K562 (cell line): ENCODE results near the gene C3. TPM values are rescaled to one million over a fixed set of nuclear protein-coding genes. Genes with fewer than 3 reads are reported as not detected.

Experiments
- ATAC-seq: fragments of 200-7000 bp; cut with Tn5 transposase; 3 replicates; pipeline ENCODE4 v1.9.1; 2020; ENCODE audit warnings: moderate library complexity
- BruUV-seq: library from RNA; stranded (reverse); fragments of 400-500 nt; replicated peaks from 2 replicates; lab custom pipeline; 2021; lab: Mats Ljungman, UMichigan
- CTCF ChIA-PET: fragments of 300-600 bp; formaldehyde crosslinking; extraction: SDS; loops from one replicate; lab custom pipeline; 2021; ENCODE audit warnings: low intra/inter-chr PET ratio; lab: Yijun Ruan, JAX
- POLR2A ChIA-PET: fragments of 300-600, 350-650 bp; sonication (Branson Sonifier 250); formaldehyde crosslinking; extraction: SDS; loops from one replicate; lab custom pipeline; 2021; ENCODE audit warnings: antibody characterized with exemption, inconsistent platforms; lab: Yijun Ruan, JAX
- DNase-seq, 4 experiments: peaks; one replicate each; pipeline versions ENCODE4 v3.0.0 to v3.0.0-alpha.2; 2011 to 2018; ENCODE audit warnings: low spot score in 3 of 4, mixed read lengths in 3 of 4; ENCODE audit errors: extremely low read depth in 1 of 4
- FAIRE-seq: peaks from 2 replicates; lab custom pipeline; 2011; peaks lifted over from hg19 to GRCh38; lab: Jason Lieb, UNC
- H2AFZ ChIP-seq: 2 replicates; pipeline ENCODE4 v1.6.0; 2011; ENCODE audit warnings: low read depth, low read length, control low read depth, inconsistent platforms
- H3K27ac ChIP-seq: fragments of 200-600 bp; 3 replicates; pipeline ENCODE4 v1.8.0; 2011; ENCODE audit warnings: low read depth, mild to moderate bottlenecking, control low read depth, inconsistent platforms, low read length, moderate library complexity, mixed read lengths; ENCODE audit errors: extremely low read depth
- H3K27me3 ChIP-seq, 2 experiments: fragments of 300-600 bp in 1 of 2; 2 replicates in 1 of 2; 3 replicates in 1 of 2; pipeline versions ENCODE4 v1.6.0 to v1.8.0; 2011; ENCODE audit warnings: inconsistent platforms in 2 of 2, low read length in 2 of 2, mild to moderate bottlenecking in 1 of 2, mixed read lengths in 1 of 2, moderate library complexity in 1 of 2; ENCODE audit not compliant: control insufficient read depth in 2 of 2, insufficient read depth in 2 of 2
- H3K36me3 ChIP-seq: fragments of 300-600 bp; 3 replicates; pipeline ENCODE4 v1.8.0; 2011; ENCODE audit warnings: mild to moderate bottlenecking, low read length, inconsistent platforms; ENCODE audit not compliant: control insufficient read depth, insufficient read depth
- H3K4me1 ChIP-seq, 2 experiments: fragments of 200-600 bp in 1 of 2; replicated peaks in 1 of 2; 2 replicates in 1 of 2; 3 replicates in 1 of 2; pipeline versions ENCODE4 v1.5.1 to v1.8.0; 2011; ENCODE audit warnings: inconsistent platforms in 2 of 2, low read length in 2 of 2, mild to moderate bottlenecking in 1 of 2, mixed read lengths in 1 of 2, moderate library complexity in 1 of 2; ENCODE audit not compliant: control insufficient read depth in 2 of 2, insufficient read depth in 2 of 2
- H3K4me2 ChIP-seq: 2 replicates; pipeline ENCODE4 v1.6.1; 2011; ENCODE audit warnings: low read length, control low read depth, inconsistent platforms, mixed read lengths; ENCODE audit not compliant: insufficient read depth
- H3K4me3 ChIP-seq: fragments of 200-600 bp; sonication (generic), shearing (Covaris generic); 2 replicates; pipeline ENCODE4 v1.5.1; 2016; ENCODE audit warnings: control low read depth, inconsistent platforms
- H3K79me2 ChIP-seq: fragments of 200-600 bp; 3 replicates; pipeline ENCODE4 v1.8.0; 2011; ENCODE audit warnings: low read length, inconsistent platforms; ENCODE audit not compliant: control insufficient read depth, insufficient read depth
- H3K9ac ChIP-seq, 2 experiments: 2 replicates each; pipeline versions ENCODE4 v1.6.0 to v1.6.1; 2011; ENCODE audit warnings: low read depth in 2 of 2, low read length in 2 of 2, control low read depth in 1 of 2, inconsistent platforms in 1 of 2, mild to moderate bottlenecking in 1 of 2, mixed read lengths in 1 of 2; ENCODE audit not compliant: insufficient read depth in 1 of 2
- H3K9me1 ChIP-seq: one replicate; pipeline ENCODE4 v1.6.0; 2011; ENCODE audit warnings: inconsistent platforms, mild to moderate bottlenecking, low read length, moderate library complexity; ENCODE audit not compliant: control insufficient read depth, insufficient read depth
- H3K9me3 ChIP-seq: replicated peaks from 2 replicates; pipeline ENCODE4 v1.5.1; 2011; ENCODE audit warnings: low read depth, low read length, inconsistent platforms; ENCODE audit not compliant: control insufficient read depth, insufficient read depth
- H4K20me1 ChIP-seq: replicated peaks from 2 replicates; pipeline ENCODE4 v1.6.1; 2011; ENCODE audit warnings: low read length, inconsistent platforms, mixed read lengths; ENCODE audit not compliant: control insufficient read depth, insufficient read depth
- BCOR ChIP-seq: fragments of 450-650 bp; IDR thresholded peaks from 2 replicates; pipeline ENCODE4 v1.6.1; 2016
- E2F1 ChIP-seq: sonication (generic); formaldehyde crosslinking; IDR thresholded peaks from 2 replicates; pipeline ENCODE4 v1.8.1; 2023; ENCODE audit warnings: mild to moderate bottlenecking, missing genetic modification reagents, moderate library complexity
- EHMT2 ChIP-seq: fragments of 450-650 bp; IDR thresholded peaks from 2 replicates; pipeline ENCODE4 v1.6.1; 2018; ENCODE audit warnings: antibody characterized with exemption
- NELFE ChIP-seq: IDR thresholded peaks from 2 replicates; pipeline ENCODE4 v1.6.1; 2011; ENCODE audit warnings: mild to moderate bottlenecking; ENCODE audit not compliant: insufficient read depth, insufficient read length
- NFE2L1 ChIP-seq: fragments of 450-650 bp; IDR thresholded peaks from 2 replicates; pipeline ENCODE4 v1.6.1; 2016; ENCODE audit warnings: missing genetic modification characterization, low read depth, mild to moderate bottlenecking, missing compliant biosample characterization, moderate library complexity, borderline replicate concordance
- NFRKB ChIP-seq: fragments of 450-650 bp; IDR thresholded peaks from 2 replicates; pipeline ENCODE4 v1.6.1; 2016; ENCODE audit warnings: low read depth
- PPARD ChIP-seq: fragments of 250-450 bp; sonication (Bioruptor Pico); IDR thresholded peaks from 2 replicates; pipeline ENCODE4 v1.8.0; 2022; ENCODE audit warnings: inconsistent platforms, mild to moderate bottlenecking, moderate library complexity
- PURB ChIP-seq: sonication (generic); formaldehyde crosslinking; IDR thresholded peaks from 2 replicates; pipeline ENCODE4 v1.9.0; 2021; ENCODE audit warnings: low read depth, mild to moderate bottlenecking, missing genetic modification reagents
- STAG1 ChIP-seq: sonication (generic); formaldehyde crosslinking; IDR thresholded peaks from 2 replicates; pipeline ENCODE4 v1.5.0; 2020; ENCODE audit warnings: missing genetic modification reagents, borderline replicate concordance
- ZBTB1 ChIP-seq: sonication (generic); formaldehyde crosslinking; IDR thresholded peaks from 2 replicates; pipeline ENCODE4 v1.8.1; 2023; ENCODE audit warnings: missing genetic modification reagents, low read depth, mild to moderate bottlenecking, borderline replicate concordance
- ZC3H11A ChIP-seq: IDR thresholded peaks from 2 replicates; pipeline ENCODE4 v1.6.1; 2012; ENCODE audit warnings: low read depth, low read length, improper control_type of control experiment
- ZMIZ1 ChIP-seq, 2 experiments: fragments of 150-350 bp in 1 of 2; IDR thresholded peaks; 2 replicates each; pipeline ENCODE4 v1.6.1; 2012 to 2016; ENCODE audit warnings: low read depth in 2 of 2, low read length in 2 of 2, mild to moderate bottlenecking in 1 of 2, moderate library complexity in 1 of 2
- ZNF274 ChIP-seq: IDR thresholded peaks from 2 replicates; pipeline ENCODE4 v1.6.1; 2011; ENCODE audit warnings: low read depth, mild to moderate bottlenecking, low read length, moderate library complexity, borderline replicate concordance
- ZNF384 ChIP-seq: IDR thresholded peaks from 2 replicates; pipeline ENCODE4 v1.6.1; 2012; ENCODE audit warnings: low read depth, low read length, improper control_type of control experiment
- ZNF551 ChIP-seq: fragments of 250-450 bp; sonication (Bioruptor Pico); IDR thresholded peaks from 2 replicates; pipeline ENCODE4 v1.5.0; 2021; ENCODE audit warnings: mild to moderate bottlenecking, moderate library complexity
- WGBS: fragments of 100-300 bp; shearing (Covaris generic); methylation state at CpG from one replicate; pipeline ENCODE4 v1.1.6; 2016; ENCODE audit warnings: low coverage, mixed read lengths; ENCODE audit not compliant: insufficient coverage; ENCODE audit errors: missing lambda C conversion rate; 5-methylcytosine and 5-hydroxymethylcytosine counted together
- in situ Hi-C: fragments of 300-500 bp; cut with MboI; formaldehyde crosslinking; loops from 4 replicates; pipeline ENCODE4 v1.15.0; 2018; ENCODE audit warnings: inconsistent platforms, mixed read lengths
- intact Hi-C: fragments of 100-400 bp; cut with micrococcal nuclease; formaldehyde crosslinking; loops from 2 replicates; pipeline ENCODE4 v1.14.2; 2022
- polyA plus RNA-seq, 8 experiments: library from polyadenylated mRNA; depleted of rRNA in 4 of 8; stranded (reverse) in 5 of 8; unstranded in 3 of 8; fragments of >200 nt; fragmentation: Nextera tagmentation in 2 of 8; fragmentation: Illumina TruSeq in 1 of 8; extraction: Ambion mirVana in 2 of 8; extraction: Trizol in 1 of 8; gene quantifications; 2 replicates each; pipeline versions ENCODE4 v1.2.1 to v1.2.3, GENCODE V29; 2011 to 2014; ENCODE audit warnings: inconsistent platforms in 1 of 8, missing spikeins in 1 of 8
- total RNA-seq, 7 experiments: library from RNA; depleted of rRNA in 6 of 7; stranded (reverse); fragments of >200 nt in 6 of 7; fragmentation: Illumina TruSeq in 2 of 7; extraction: Trizol in 2 of 7; gene quantifications; 2 replicates each; pipeline versions ENCODE4 v1.2.1 to v1.2.3, GENCODE V29; 2011 to 2021; ENCODE audit warnings: low replicate concordance in 1 of 7
- TF ChIP-seq, protein P1 (sequence below): sonication (generic); formaldehyde crosslinking; IDR thresholded peaks from 2 replicates; pipeline ENCODE4 v1.8.0; 2022; ENCODE audit warnings: mild to moderate bottlenecking, missing genetic modification reagents

Gene C3
- total and polyA plus RNA-seq, 9 of the 15 experiments (the other 6 are each of a cell fraction or from before 2014, with no cell fraction given): 0.59 to 10.6 (median 2.2) TPM

DNA sequence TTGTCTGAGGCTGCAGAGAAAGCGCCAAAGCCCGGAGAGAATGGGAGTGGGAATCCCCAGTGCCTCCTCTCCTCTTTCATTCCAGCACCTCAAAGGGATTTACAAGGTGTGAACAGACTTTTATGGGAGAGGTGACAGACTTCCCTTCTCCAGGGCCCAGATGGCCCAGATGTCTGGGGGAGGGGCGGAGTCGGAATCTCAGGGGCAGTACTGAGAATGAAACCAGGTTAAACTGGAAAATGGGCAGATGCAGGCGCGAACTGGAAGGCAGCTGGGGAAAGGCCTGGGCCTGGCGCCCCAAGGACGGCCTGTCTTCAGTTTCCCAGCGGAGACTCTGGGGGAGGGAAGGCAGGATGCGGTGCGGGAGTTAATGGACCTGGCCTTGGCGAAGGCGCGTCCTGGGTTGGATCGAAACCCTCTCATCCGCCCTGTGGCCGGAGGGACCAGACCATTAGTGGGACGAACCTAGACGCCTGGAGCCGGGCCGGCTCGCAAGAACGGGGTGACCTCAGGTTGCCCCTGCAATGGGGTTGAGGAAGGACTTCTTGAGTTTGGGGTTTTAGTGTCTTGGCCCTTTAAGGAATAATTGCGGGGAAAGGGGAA is 18.4 kb upstream of the C3 start:
- intact Hi-C loops (loop anchor here (1.0 to 10.0 kb wide), 4 partner anchors 28 to 224 kb away; partner anchors contain the start of gene SH2D3A), in situ Hi-C loops (no loop called here)
- Histone ChIP-seq H2AFZ (peak overlapping the region; percentile 87), H3K36me3 (peaks cover 32% of the 10 kb centered on the region; the same call in 2 of the 3 replicates), H3K4me3 (peak overlapping the region; percentile 33; the same call in 1 of the 2 replicates), H3K79me2 (peaks cover 44% of the 10 kb centered on the region), H3K9me3 (no peaks in the 10 kb centered on the region), H4K20me1 (no peaks in the 10 kb centered on the region), H3K27ac (peak overlapping the region; percentile 78), H3K4me1 (peaks cover 40 to 67% of the 10 kb centered on the region in 2 experiments), H3K27me3 (no peaks in the 10 kb centered on the region), H3K9me1 (no peaks in the 10 kb centered on the region), H3K9ac (peak overlapping the region; percentile 57 to 92), H3K4me2 (peak overlapping the region; percentile 81)
- FAIRE-seq (no peak), DNase-seq (peak in 1 of 4 experiments; percentile 45), ATAC-seq (no peak)
- WGBS: 14% methylated on average over 24 of the region's 24 CpGs
- BruUV-seq: no TSS peak
- ChIA-PET CTCF (interaction anchor here (1.1 to 2.8 kb wide), 2 partner anchors 124 to 223 kb away, joined by 3 to 16 read pairs; no protein-coding TSS in a partner anchor), POLR2A (interaction anchor here (0.8 to 1.8 kb wide), 7 partner anchors 11 to 318 kb away, joined by 3 to 4 read pairs (median 4); no protein-coding TSS in a partner anchor)
- TF ChIP-seq NFE2L1 (tag): no peak
- no peak; the same call in 1 of the 2 replicates for TF ChIP-seq NFRKB
- no peak for TF ChIP-seq ZNF551 (CRISPR knock-in tag)
- no peak for TF ChIP-seq NELFE
- TF ChIP-seq ZNF274: no peak
- TF ChIP-seq ZNF384: no peak
- no peak; the same call in 1 of the 2 replicates for TF ChIP-seq ZC3H11A
- TF ChIP-seq, protein P1, sequence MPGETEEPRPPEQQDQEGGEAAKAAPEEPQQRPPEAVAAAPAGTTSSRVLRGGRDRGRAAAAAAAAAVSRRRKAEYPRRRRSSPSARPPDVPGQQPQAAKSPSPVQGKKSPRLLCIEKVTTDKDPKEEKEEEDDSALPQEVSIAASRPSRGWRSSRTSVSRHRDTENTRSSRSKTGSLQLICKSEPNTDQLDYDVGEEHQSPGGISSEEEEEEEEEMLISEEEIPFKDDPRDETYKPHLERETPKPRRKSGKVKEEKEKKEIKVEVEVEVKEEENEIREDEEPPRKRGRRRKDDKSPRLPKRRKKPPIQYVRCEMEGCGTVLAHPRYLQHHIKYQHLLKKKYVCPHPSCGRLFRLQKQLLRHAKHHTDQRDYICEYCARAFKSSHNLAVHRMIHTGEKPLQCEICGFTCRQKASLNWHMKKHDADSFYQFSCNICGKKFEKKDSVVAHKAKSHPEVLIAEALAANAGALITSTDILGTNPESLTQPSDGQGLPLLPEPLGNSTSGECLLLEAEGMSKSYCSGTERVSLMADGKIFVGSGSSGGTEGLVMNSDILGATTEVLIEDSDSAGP (CRISPR knock-in tag): no peak
- no peak for TF ChIP-seq PURB (CRISPR knock-in tag)
- TF ChIP-seq E2F1 (CRISPR knock-in tag): no peak
- TF ChIP-seq ZMIZ1 (IDR thresholded peaks at IDR 0.05; ENCODE audit: low read depth in 2 of 2, low read length in 2 of 2): no peak
- no peak for TF ChIP-seq STAG1 (CRISPR knock-in tag)
- no peak for TF ChIP-seq EHMT2
- 0 out of 2 replicates have a peak, but pooled peaks have one; percentile 7 for TF ChIP-seq BCOR
- TF ChIP-seq PPARD (CRISPR knock-in tag): no peak
- no peak for TF ChIP-seq ZBTB1 (CRISPR knock-in tag)
